ENCODE results near the gene RABGAP1L.

DNA sequence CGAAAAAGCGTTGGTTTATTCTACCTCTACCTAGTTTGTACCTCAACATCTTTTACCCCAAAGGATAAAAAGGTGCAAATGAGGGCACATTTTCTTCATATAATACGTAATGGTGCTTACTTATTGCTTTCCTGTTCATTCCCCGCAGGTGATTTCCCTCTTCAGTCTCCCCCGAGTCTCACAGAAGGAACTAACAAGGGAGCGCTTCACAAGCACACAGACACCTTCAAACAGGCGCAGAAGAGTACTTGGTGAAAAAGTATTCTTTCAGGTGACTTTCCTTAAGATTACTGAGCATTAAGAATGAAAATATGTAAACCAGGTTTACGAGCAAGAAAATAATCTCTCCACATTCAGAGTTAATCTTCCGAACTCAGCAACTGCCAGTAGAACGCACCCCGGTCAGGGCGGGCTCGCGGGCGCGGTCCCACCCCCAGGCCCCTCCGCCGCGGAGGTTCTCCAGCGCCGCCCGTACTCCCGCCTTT lies 511 bp upstream of the RABGAP1L start:
- TF ChIP-seq, protein P1, sequence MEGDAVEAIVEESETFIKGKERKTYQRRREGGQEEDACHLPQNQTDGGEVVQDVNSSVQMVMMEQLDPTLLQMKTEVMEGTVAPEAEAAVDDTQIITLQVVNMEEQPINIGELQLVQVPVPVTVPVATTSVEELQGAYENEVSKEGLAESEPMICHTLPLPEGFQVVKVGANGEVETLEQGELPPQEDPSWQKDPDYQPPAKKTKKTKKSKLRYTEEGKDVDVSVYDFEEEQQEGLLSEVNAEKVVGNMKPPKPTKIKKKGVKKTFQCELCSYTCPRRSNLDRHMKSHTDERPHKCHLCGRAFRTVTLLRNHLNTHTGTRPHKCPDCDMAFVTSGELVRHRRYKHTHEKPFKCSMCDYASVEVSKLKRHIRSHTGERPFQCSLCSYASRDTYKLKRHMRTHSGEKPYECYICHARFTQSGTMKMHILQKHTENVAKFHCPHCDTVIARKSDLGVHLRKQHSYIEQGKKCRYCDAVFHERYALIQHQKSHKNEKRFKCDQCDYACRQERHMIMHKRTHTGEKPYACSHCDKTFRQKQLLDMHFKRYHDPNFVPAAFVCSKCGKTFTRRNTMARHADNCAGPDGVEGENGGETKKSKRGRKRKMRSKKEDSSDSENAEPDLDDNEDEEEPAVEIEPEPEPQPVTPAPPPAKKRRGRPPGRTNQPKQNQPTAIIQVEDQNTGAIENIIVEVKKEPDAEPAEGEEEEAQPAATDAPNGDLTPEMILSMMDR (conservative IDR thresholded peaks at IDR 0.05; ENCODE audit: low read length): no peak
- TF ChIP-seq EZH2phosphoT487 (IDR thresholded peaks at IDR 0.05; ENCODE audit: borderline replicate concordance): no peak
